Left kidney (tissue), 2 donors: ENCODE data around the gene TRAF2. TPM values are rescaled to one million over a fixed set of nuclear protein-coding genes. Genes with fewer than 3 reads are reported as not detected.

Experiments
- DNase-seq: peaks from one replicate; pipeline ENCODE4 v3.0.0-alpha.2; 2013
- polyA plus RNA-seq: library from polyadenylated mRNA; unstranded; fragments of 120-200 nt; gene quantifications from one replicate; pipeline ENCODE4 v1.2.1, GENCODE V29; 2013; ENCODE audit not compliant: insufficient read length

Gene TRAF2
- polyA plus RNA-seq, 1 donor = 12.7 TPM

DNA sequence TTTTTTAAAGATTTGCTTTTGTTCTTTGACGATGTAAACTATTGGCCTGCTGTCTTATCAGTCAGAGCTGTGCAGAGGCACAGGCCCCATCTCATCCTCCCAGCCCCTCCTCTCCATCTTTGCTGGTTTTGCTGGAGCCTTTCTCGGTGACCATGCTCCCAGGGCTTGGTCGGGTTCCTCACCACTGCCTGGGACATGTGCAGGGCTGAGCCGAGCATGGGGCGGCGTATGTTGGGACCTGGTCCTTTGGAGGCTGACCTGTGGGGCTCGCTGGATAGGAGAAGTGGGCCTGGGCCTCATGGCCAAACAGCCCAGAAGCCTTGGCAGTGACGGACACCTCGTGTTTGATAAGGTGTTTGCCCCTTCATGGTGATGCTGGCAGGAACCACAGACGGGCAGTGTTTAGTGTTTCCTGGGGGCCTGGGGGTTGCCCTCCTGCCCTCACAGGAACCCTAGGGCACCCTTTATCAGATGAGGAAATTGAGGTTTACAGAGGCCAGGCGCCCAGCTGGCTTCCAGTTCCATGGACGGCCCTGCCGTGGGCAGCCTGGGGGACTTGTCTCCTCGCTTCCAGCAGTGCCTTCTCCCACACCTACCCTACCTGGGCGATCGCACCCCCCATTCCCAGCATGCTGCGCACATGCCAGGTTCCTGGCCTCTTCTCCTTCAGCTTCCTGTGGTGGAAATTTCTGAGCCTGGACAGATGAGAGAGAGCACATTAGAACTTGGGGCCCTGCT lies 27.6 kb downstream of the TRAF2 start:
- no peak for DNase-seq

GRCh38 chr9:136915632-136916329 lies 29.5 kb downstream of the TRAF2 start:
- no peak for DNase-seq

GRCh38 chr9:136916330-136917184 lies 30.2 kb downstream of the TRAF2 start:
- DNase-seq = no peak

DNA sequence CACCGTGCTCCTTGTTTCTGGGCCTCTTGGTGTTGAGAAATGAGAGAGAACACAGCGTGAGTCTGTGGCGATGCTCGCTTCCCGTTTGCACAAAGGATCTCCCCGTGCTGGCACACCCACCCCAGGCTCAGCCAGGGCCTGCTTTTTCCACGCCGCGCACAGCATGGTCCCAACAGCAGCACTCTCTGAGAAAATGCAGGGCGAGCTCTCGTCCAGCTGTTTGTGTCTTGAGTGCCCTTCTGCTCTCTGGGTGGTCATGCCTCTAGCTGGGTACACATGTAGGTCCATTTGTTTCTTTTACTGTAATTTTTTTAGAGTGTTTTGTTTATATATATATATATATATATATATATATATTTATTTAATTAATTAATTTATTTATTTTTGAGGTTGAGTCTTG lies 31.6 kb downstream of the TRAF2 start:
- DNase-seq = no peak

GRCh38 chr9:136920069-136920468 lies 33.8 kb downstream of the TRAF2 start:
- DNase-seq = no peak

- no peak for DNase-seq
Measured at GRCh38 chr9:136920734-136921231, 34.5 kb downstream of the TRAF2 start.

- no peak for DNase-seq
Measured at GRCh38 chr9:136921307-136921706, 35.0 kb downstream of the TRAF2 start.

DNA sequence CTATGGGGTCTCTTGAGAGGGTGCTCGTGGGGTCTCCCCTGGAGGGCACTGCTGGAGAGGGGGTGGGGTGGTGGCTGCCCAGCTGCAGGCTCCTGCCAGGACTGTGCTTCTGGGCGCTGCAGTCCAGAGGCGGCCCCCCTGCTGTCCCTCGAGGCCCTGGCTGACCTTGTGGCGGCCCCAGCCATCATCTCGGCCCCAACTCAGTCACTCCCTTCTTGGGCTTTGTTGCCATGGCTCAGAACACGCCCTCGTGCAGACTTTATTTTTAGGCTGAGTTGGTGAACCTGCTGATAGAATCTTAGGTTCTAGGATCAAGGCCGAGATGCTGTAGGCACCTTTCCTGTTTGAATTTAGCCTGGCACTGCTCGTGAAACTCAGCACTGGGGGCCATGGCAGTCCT lies 35.4 kb downstream of the TRAF2 start:
- DNase-seq = no peak

DNA sequence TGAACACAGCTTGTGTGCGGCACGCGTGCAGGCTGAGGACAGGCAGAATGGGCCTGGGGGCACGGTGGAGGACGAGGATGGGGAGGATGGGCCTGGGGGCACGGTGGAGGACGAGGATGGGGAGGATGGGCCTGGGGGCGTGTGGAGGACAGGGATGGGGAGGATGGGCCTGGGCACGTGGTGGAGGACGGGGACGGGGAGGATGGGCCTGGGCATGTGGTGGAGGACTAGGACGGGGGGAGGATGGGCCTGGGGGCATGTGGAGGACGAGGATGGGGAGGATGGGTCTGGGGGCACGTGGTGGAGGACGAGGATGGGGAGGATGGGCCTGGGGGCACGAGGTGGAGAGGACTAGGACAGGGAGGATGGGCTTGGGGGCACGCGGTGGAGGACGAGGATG lies 36.2 kb downstream of the TRAF2 start:
- no peak for DNase-seq

GRCh38 chr9:136923881-136924280 lies 37.6 kb downstream of the TRAF2 start:
- DNase-seq = no peak

- no peak for DNase-seq
Measured at GRCh38 chr9:136925414-136926153, 39.3 kb downstream of the TRAF2 start.

DNA sequence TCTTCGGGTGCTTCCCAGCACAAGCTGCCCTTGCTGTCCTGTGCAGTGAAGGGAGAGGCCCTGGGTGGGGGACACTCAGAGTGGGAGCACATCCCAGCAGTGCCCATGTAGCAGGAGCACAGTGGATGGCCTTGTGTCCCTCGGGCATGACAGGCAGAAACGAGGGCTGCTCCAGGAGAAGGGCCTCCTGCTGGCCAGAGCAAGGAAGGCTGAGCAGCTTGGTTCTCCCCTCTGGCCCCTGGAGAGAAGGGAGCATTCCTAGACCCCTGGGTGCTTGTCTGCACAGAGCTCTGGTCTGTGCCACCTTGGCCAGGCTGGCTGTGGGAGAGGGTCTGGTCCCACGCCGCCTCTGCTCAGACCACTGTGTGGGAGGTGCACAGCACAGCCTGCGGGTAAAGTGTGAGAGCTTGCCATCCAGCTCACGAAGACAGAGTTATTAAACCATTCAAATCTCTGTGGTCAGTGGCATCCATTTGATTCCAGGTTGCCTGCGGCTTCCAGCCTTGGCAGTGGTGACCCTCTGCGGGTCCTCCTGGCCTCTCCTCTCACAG lies 39.9 kb downstream of the TRAF2 start:
- no peak for DNase-seq

DNA sequence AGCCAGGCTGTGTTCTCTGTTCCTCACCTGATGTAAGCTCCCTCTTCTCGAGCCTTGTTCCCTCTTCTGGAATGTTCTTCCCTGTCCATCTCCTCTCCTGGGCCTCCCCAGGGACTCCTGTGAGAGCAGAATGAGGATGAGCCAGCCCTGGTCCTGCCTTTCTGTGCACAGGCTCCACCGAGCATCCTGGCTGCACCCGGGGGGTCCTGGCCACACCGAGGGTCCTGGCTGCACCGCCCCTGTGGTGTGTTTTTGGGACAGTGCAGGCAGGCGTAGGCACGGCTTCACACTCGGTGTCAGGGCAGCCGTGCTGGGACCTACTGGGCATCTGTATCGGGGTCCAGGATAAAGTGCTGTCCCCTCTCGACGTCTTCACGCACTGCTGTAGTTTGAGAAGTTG lies 40.4 kb downstream of the TRAF2 start:
- no peak for DNase-seq

DNA sequence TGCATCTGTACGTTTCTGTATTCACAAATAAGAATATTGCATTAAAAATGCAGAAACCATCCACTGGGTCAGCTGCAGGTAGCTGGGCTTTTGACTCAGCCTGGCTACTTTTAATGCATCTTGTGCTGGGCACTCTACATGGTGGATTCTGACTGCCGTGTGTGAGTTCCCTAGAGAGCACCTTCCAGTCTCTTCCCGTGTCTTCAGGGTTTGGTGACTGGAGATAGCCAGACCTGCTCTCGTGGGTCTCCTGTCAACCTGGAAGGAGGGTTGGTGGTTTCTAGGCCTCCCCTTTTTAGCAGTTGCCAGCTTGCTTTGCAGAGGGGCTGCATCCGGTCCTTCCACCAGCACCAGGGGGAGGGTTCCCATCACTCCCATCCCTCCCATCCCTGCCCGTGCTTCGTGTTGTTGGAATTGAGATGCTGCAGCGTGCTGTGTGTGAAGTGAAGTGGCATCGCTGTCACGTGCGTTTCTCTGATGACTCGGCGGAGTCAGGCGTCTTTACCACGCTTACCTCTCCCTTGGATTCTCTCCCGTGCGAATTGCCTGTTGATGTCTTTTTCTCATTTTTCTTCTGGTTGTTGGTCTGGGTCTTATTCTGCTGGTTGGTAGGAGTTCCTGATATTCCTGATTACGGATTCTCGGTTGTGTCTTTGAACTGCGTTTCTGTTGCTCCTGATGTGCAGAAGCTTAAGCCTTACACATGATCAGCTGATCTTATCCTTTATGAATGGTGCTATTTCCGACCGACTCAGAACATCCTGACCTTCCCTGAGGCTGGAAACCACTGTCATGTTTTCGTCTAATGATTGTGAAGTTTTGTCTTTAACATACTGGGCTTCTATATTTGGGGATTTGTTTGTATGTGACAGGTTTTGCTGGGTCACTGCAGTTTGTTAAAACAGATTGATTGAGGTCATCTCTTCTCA lies 41.3 kb downstream of the TRAF2 start:
- no peak for DNase-seq

DNA sequence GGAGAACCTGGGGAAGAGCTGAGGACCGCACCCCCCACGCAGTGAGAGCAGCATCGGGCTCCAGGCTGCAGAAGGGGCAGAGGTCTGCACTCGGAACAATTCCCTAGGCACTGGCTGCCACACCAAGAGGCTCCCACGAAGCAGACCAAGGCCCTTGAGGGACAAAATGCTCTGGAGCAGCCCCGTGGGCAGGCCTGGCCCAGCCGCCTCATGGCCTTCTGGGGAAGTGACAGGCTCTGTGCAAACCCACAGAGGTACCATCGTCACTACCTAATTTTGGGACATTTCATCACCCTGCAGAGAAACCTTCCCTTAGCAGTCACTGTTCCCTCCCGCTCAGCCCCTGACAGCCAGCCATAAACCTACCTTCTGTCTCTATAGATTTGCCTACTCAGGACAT lies 42.3 kb downstream of the TRAF2 start:
- DNase-seq = no peak

GRCh38 chr9:136930014-136930413 lies 43.7 kb downstream of the TRAF2 start:
- DNase-seq = no peak

GRCh38 chr9:136931611-136932130 lies 45.4 kb downstream of the TRAF2 start:
- no peak for DNase-seq

- no peak for DNase-seq
Measured at GRCh38 chr9:136934277-136934676, 48.0 kb downstream of the TRAF2 start.

DNA sequence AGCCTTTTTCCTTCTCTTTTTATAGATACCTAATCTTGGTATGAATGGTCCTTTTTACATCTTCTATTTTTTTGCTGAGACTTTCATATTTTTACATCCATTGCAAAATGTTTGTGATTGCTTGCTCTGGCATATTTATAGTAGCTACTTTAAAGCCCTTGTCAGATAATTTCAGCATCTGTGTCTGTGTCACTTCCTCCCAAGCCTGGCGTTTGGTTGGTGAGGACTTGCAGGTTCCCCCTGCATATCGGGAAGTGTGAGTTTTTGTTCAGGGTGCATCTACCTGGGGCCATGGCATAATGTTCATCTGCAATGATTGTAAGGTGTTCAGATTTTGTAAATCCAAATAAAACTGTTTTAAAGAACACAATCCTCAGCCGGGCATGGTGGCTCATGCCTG lies 49.3 kb downstream of the TRAF2 start:
- DNase-seq = no peak

- no peak for DNase-seq
Measured at GRCh38 chr9:136936645-136937170, 50.4 kb downstream of the TRAF2 start.
